ENCODE data around the gene RHOC. TPM values are rescaled to one million over a fixed set of nuclear protein-coding genes. Genes with fewer than 3 reads are reported as not detected.
A peak's percentile ranks its signal among the peaks of the same experiment; 100 is the strongest.
"Not testable (repeated sequence)": the region's sequence is repeated elsewhere in the genome, so short reads cannot be mapped to it uniquely, and the experiment has no call there.

The RHOC gene
- 100 to 1,000 TPM in 1 of 2 donors, 10 to 100 TPM in 1; 77.2 to 132 TPM for total RNA-seq

GRCh38 chr1:112706505-112707220 lies at the start of gene RHOC:
RHOC (minus strand) TSS chr1:112707127; CDS start chr1:112703799, 3,328 bp downstream.
- peak within 1 kb of the TSS; percentile 91 to 98 for H3K27ac Mint-ChIP-seq
- peaks cover 0 to 3% of the 10 kb centered on the region in 2 donors for H3K27me3 Mint-ChIP-seq
- H3K36me3 Mint-ChIP-seq, result peaks cover 8% of the 10 kb centered on the region
- H3K4me1 Mint-ChIP-seq (ENCODE audit: low read depth in 2 of 2), result peaks cover 46 to 53% of the 10 kb centered on the region in 2 donors
- peak within 1 kb of the TSS; percentile 91 for H3K4me3 Mint-ChIP-seq
- H3K9me3 Mint-ChIP-seq, result no peaks in the 10 kb centered on the region
- peak; percentile 84 to 90 for ATAC-seq
- DNase-seq (ENCODE audit: low spot score), result peak; percentile 84

- Mint-ChIP-seq H3K27me3 (peaks cover 14 to 36% of the 10 kb centered on the region in 2 donors), H3K4me3 (no peak overlapping the region), H3K9me3 (no peaks in the 10 kb centered on the region), H3K27ac (no peak overlapping the region), H3K36me3 (peaks cover 5% of the 10 kb centered on the region), H3K4me1 (ENCODE audit: low read depth in 2 of 2) (no peaks in the 10 kb centered on the region)
- ATAC-seq (no peak), DNase-seq (ENCODE audit: low spot score) (no peak)
These were observed 47.2 kb upstream of the RHOC start for GRCh38 chr1:112754116-112754628.

GRCh38 chr1:112748396-112748795 lies 41.5 kb upstream of the RHOC start:
- Mint-ChIP-seq H3K36me3 (no peaks in the 10 kb centered on the region), H3K27ac (no peak overlapping the region), H3K4me3 (no peak overlapping the region), H3K9me3 (no peaks in the 10 kb centered on the region), H3K27me3 (peaks cover 32 to 45% of the 10 kb centered on the region in 2 donors), H3K4me1 (ENCODE audit: low read depth in 2 of 2) (peaks cover 0 to 4% of the 10 kb centered on the region in 2 donors)
- DNase-seq (ENCODE audit: low spot score) (no peak), ATAC-seq (no peak)

- H3K27me3 Mint-ChIP-seq, result peaks cover 50 to 57% of the 10 kb centered on the region in 2 donors
- peaks cover 0 to 4% of the 10 kb centered on the region in 2 donors for H3K4me1 Mint-ChIP-seq (ENCODE audit: low read depth in 2 of 2)
- ATAC-seq (peak; percentile 46 to 61), DNase-seq (ENCODE audit: low spot score) (no peak)
- no peaks in the 10 kb centered on the region for H3K36me3 Mint-ChIP-seq
- no peak overlapping the region for H3K4me3 Mint-ChIP-seq
- no peaks in the 10 kb centered on the region for H3K9me3 Mint-ChIP-seq
- no peak overlapping the region for H3K27ac Mint-ChIP-seq
These were observed 37.2 kb upstream of the RHOC start for GRCh38 chr1:112744009-112744578.

- ATAC-seq (peak in 1 of 2 donors; percentile 52), DNase-seq (ENCODE audit: low spot score) (no peak)
- no peaks in the 10 kb centered on the region for H3K36me3 Mint-ChIP-seq
- no peaks in the 10 kb centered on the region for H3K9me3 Mint-ChIP-seq
- no peak overlapping the region for H3K27ac Mint-ChIP-seq
- H3K27me3 Mint-ChIP-seq, result peaks cover 51 to 57% of the 10 kb centered on the region in 2 donors
- H3K4me3 Mint-ChIP-seq, result no peak overlapping the region
- peaks cover 0 to 4% of the 10 kb centered on the region in 2 donors for H3K4me1 Mint-ChIP-seq (ENCODE audit: low read depth in 2 of 2)
These were observed 36.5 kb upstream of the RHOC start for GRCh38 chr1:112743174-112744008.

- Mint-ChIP-seq H3K4me3 (no peak overlapping the region), H3K36me3 (no peaks in the 10 kb centered on the region), H3K9me3 (no peaks in the 10 kb centered on the region), H3K27ac (no peak overlapping the region), H3K27me3 (peaks cover 39 to 45% of the 10 kb centered on the region in 2 donors), H3K4me1 (ENCODE audit: low read depth in 2 of 2) (no peaks in the 10 kb centered on the region)
- peak in 1 of 2 donors; percentile 43 for ATAC-seq
- no peak for DNase-seq (ENCODE audit: low spot score)
These were observed 30.6 kb upstream of the RHOC start for GRCh38 chr1:112737573-112737972.

GRCh38 chr1:112735752-112736151 lies 28.8 kb upstream of the RHOC start:
- no peak overlapping the region for H3K4me3 Mint-ChIP-seq
- no peaks in the 10 kb centered on the region for H3K9me3 Mint-ChIP-seq
- no peaks in the 10 kb centered on the region for H3K36me3 Mint-ChIP-seq
- DNase-seq (ENCODE audit: low spot score) (no peak), ATAC-seq (no peak)
- H3K27me3 Mint-ChIP-seq, result peaks cover 31 to 39% of the 10 kb centered on the region in 2 donors
- no peaks in the 10 kb centered on the region for H3K4me1 Mint-ChIP-seq (ENCODE audit: low read depth in 2 of 2)
- no peak overlapping the region for H3K27ac Mint-ChIP-seq

GRCh38 chr1:112731451-112731850 lies 24.5 kb upstream of the RHOC start:
- Mint-ChIP-seq H3K4me3 (no peak overlapping the region), H3K27ac (no peak overlapping the region), H3K9me3 (no peaks in the 10 kb centered on the region), H3K27me3 (peaks cover 4 to 8% of the 10 kb centered on the region in 2 donors), H3K4me1 (ENCODE audit: low read depth in 2 of 2) (no peaks in the 10 kb centered on the region), H3K36me3 (no peaks in the 10 kb centered on the region)
- ATAC-seq, result no peak
- DNase-seq (ENCODE audit: low spot score), result no peak

GRCh38 chr1:112729909-112730308 lies 23.0 kb upstream of the RHOC start:
- Mint-ChIP-seq H3K36me3 (no peaks in the 10 kb centered on the region), H3K4me3 (no peak overlapping the region), H3K4me1 (ENCODE audit: low read depth in 2 of 2) (no peaks in the 10 kb centered on the region), H3K9me3 (no peaks in the 10 kb centered on the region), H3K27ac (no peak overlapping the region), H3K27me3 (peaks cover 4 to 8% of the 10 kb centered on the region in 2 donors)
- DNase-seq (ENCODE audit: low spot score), result no peak
- no peak for ATAC-seq

GRCh38 chr1:112729011-112729410 lies 22.1 kb upstream of the RHOC start:
- not testable (repeated sequence) for H3K36me3 Mint-ChIP-seq; H3K4me1 Mint-ChIP-seq (ENCODE audit: low read depth in 2 of 2); ATAC-seq

GRCh38 chr1:112728306-112728971 lies 21.5 kb upstream of the RHOC start:
- H3K4me3 Mint-ChIP-seq; DNase-seq (ENCODE audit: low spot score); H3K27me3 Mint-ChIP-seq; ATAC-seq; H3K27ac Mint-ChIP-seq; H3K9me3 Mint-ChIP-seq; H3K36me3 Mint-ChIP-seq; H3K4me1 Mint-ChIP-seq (ENCODE audit: low read depth in 2 of 2): not testable (repeated sequence)

More at GRCh38 chr1:112729011-112729410, 22.1 kb upstream of the RHOC start:
- not testable (repeated sequence) for H3K27me3 Mint-ChIP-seq; H3K4me3 Mint-ChIP-seq; H3K9me3 Mint-ChIP-seq; H3K27ac Mint-ChIP-seq; DNase-seq (ENCODE audit: low spot score)

- Mint-ChIP-seq H3K27me3 (peaks cover 4 to 8% of the 10 kb centered on the region in 2 donors), H3K36me3 (no peaks in the 10 kb centered on the region), H3K9me3 (no peaks in the 10 kb centered on the region), H3K4me3 (no peak overlapping the region), H3K27ac (no peak overlapping the region), H3K4me1 (ENCODE audit: low read depth in 2 of 2) (peaks cover 4 to 5% of the 10 kb centered on the region in 2 donors)
- ATAC-seq, result peak in 1 of 2 donors; percentile 26
- DNase-seq (ENCODE audit: low spot score), result no peak
These were observed 20.8 kb upstream of the RHOC start for GRCh38 chr1:112727716-112728115.

- H3K27ac Mint-ChIP-seq; H3K9me3 Mint-ChIP-seq; ATAC-seq; H3K4me1 Mint-ChIP-seq (ENCODE audit: low read depth in 2 of 2); H3K36me3 Mint-ChIP-seq; H3K4me3 Mint-ChIP-seq; DNase-seq (ENCODE audit: low spot score): not testable (repeated sequence)
- peaks cover 8 to 14% of the 10 kb centered on the region in 2 donors for H3K27me3 Mint-ChIP-seq
These were observed 17.3 kb upstream of the RHOC start for GRCh38 chr1:112724240-112724639.
